GM08714 (cell line): ENCODE data around the gene CT45A8.
"Not testable (repeated sequence)": the region's sequence is repeated elsewhere in the genome, so short reads cannot be mapped to it uniquely, and the experiment has no call there.

Experiments used
- H3K4me3 ChIP-seq: fragments of 200-500 bp; sonication (Bioruptor generic); 2 replicates; pipeline ENCODE4 v1.5.1; 2014; ENCODE audit warnings: mild to moderate bottlenecking, low read length, inconsistent platforms
- ZNF274 ChIP-seq: IDR thresholded peaks from 2 replicates; pipeline ENCODE4 v1.6.1; 2012; ENCODE audit warnings: mild to moderate bottlenecking, low read depth, low read length

Gene CT45A8

GRCh38 chrX:135854438-135854837 lies at the start of gene CT45A8:
TSS of gene CT45A8 (minus strand) at chrX:135854538. CDS start at chrX:135850783, 3,755 bp downstream.
- H3K4me3 ChIP-seq, result not testable (repeated sequence)

GRCh38 chrX:135893294-135893817 lies 39.0 kb upstream of the CT45A8 start, which contains the start of the genes CT45A10 and SAGE1:
TSS of gene CT45A10 (minus strand) at chrX:135893444. CDS start at chrX:135885344, 8,100 bp downstream.
TSS of gene SAGE1 (plus strand) at chrX:135893716. CDS start at chrX:135896243, 2,527 bp downstream.
- no peak for TF ChIP-seq ZNF274
- no peak within 1 kb of the TSS for H3K4me3 ChIP-seq

- TF ChIP-seq ZNF274, result no peak
- H3K4me3 ChIP-seq, result no peak overlapping the region
Observed at GRCh38 chrX:135892781-135893180, 38.4 kb upstream of the CT45A8 start.

- no peak overlapping the region for H3K4me3 ChIP-seq
- TF ChIP-seq ZNF274, result no peak
Observed at GRCh38 chrX:135890087-135890585, 35.8 kb upstream of the CT45A8 start.

- not testable (repeated sequence) for H3K4me3 ChIP-seq
Observed at GRCh38 chrX:135888976-135889375, 34.6 kb upstream of the CT45A8 start.

- H3K4me3 ChIP-seq, result not testable (repeated sequence)
Observed at GRCh38 chrX:135888230-135888629, 33.9 kb upstream of the CT45A8 start.

- not testable (repeated sequence) for H3K4me3 ChIP-seq
Observed at GRCh38 chrX:135882741-135883140, 28.4 kb upstream of the CT45A8 start.

GRCh38 chrX:135871712-135872111 lies 17.4 kb upstream of the CT45A8 start, which contains the start of gene CT45A9:
TSS of gene CT45A9 (minus strand) at chrX:135871812. CDS start at chrX:135868061, 3,751 bp downstream.
- not testable (repeated sequence) for H3K4me3 ChIP-seq

GRCh38 chrX:135837180-135837579 lies 17.2 kb downstream of the CT45A8 start, which contains the start of gene CT45A7:
TSS of gene CT45A7 (minus strand) at chrX:135837280. CDS start at chrX:135833533, 3,747 bp downstream.
- H3K4me3 ChIP-seq, result not testable (repeated sequence)

- not testable (repeated sequence) for H3K4me3 ChIP-seq
Observed at GRCh38 chrX:135819912-135820311, 34.4 kb downstream of the CT45A8 start, which contains the start of gene CT45A2. TSS of gene CT45A2 (minus strand) at chrX:135820012. CDS start at chrX:135816265, 3,747 bp downstream.

GRCh38 chrX:135802687-135803086 lies 51.7 kb downstream of the CT45A8 start, which contains the start of gene CT45A6:
TSS of gene CT45A6 (minus strand) at chrX:135802787. CDS start at chrX:135798993, 3,794 bp downstream.
- H3K4me3 ChIP-seq, result not testable (repeated sequence)
